ENCODE results near the gene CHMP3.

The CHMP3 gene

DNA sequence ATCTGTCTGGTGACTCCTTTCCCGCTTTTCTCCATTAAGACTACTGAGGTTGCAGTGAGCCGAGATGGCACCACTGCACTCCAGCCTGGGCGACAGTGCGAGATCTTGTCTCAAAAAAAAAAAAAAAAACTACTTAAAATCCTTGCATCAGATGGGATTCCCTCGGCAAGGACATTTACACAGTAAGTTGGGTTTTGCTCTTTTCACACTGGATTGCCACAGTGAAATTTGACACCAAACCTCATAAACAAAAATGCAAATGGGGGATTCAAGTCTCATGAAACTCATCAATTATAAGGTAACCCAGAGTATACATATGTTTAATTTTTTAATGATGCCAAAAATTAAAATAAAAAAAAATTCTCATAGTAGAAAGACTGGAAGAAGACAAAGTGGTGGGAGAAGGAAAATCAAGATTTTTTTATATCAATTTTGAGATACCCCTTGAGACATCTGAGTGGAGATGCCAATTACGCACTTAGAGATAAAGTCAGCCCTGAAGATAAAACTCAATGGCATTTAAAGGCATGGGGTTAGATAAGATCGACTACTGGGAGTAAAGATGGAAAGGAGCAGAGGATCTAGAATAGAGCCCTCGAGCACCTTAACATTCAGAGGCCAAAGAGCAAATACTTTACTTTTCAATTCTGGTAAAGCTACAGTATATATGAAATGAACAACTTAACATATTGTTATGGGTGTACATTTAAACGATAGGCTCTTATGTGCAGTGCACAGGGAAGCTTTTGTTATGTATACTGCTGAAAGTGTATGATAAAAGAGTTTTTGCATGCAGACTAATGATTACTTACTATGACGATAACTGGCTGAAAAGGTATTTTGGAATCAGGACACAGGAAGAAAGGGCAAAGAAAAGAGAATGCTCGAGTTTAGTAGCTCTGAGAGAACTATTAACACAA is 37.6 kb downstream of the CHMP3 start:
- no peak overlapping the region for H3K4me3 ChIP-seq (ENCODE audit: low read depth, low read length)
- no peak for TF ChIP-seq CTCF (IDR thresholded peaks at IDR 0.05; ENCODE audit: insufficient read depth, low read depth, low read length, missing control alignments)
- DNase-seq (ENCODE audit: low read depth), result no peak

DNA sequence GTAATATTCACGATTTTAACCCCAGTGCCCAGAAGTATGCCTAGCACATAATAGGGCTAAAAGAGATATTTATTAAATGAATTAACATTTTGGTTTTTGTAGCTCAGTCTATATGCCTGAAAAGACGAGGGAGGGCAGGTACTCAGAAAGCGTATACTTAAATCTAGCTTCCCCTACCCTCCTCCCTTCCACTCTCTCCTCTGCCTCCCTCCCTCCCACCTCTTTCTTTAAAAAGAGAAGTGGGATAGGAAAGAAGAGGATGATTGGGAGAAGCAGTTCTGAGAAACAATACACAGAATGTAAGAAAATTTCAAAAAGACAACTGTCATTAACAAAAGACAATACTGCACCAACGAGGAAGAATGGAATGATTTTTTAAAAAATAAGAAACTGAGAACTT is 39.8 kb downstream of the CHMP3 start:
- no peak overlapping the region for H3K4me3 ChIP-seq (ENCODE audit: low read depth, low read length)
- DNase-seq (ENCODE audit: low read depth), result no peak
- no peak for TF ChIP-seq CTCF (IDR thresholded peaks at IDR 0.05; ENCODE audit: insufficient read depth, low read depth, low read length, missing control alignments)

DNA sequence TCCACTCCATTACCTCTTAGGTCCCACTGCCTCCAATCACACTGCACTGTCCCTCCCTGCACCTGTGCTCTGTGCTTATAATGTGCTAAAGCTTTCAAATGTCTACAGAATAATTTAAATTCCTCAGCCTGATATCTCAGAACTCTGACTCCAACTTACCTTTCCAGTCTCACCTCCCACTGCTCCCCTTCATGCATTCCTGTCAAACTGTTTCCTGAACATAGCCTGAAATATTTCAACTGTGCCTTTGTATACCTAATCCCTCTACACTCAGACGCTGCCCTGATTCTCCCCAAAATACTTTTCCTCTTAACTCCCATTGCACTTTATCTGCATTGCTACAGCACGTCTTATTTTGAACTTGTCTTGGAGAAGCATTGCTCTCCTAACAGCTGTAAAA is 40.5 kb downstream of the CHMP3 start:
- no peak overlapping the region for H3K4me3 ChIP-seq (ENCODE audit: low read depth, low read length)
- DNase-seq (ENCODE audit: low read depth), result no peak
- no peak for TF ChIP-seq CTCF (IDR thresholded peaks at IDR 0.05; ENCODE audit: insufficient read depth, low read depth, low read length, missing control alignments)

DNA sequence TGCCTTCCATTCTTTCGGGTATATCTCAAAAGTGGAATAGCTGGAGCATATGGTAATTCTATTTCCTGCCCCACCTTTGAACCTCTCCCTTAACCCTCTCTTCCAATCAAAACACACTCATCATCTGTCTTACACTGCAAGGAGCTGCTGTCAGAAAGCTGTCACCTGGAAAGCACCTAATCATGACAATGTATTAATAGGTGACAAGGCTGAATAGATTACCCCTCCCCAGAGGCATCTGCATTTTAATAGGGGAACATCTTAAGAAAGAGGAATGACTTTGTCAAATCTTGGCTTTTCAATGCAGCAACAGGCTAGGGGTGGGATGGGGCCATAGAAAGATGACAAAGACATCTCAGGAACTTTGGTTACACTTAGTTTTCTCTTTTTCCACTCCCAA is 41.3 kb downstream of the CHMP3 start:
- no peak overlapping the region for H3K4me3 ChIP-seq (ENCODE audit: low read depth, low read length)
- no peak for TF ChIP-seq CTCF (IDR thresholded peaks at IDR 0.05; ENCODE audit: insufficient read depth, low read depth, low read length, missing control alignments)

DNA sequence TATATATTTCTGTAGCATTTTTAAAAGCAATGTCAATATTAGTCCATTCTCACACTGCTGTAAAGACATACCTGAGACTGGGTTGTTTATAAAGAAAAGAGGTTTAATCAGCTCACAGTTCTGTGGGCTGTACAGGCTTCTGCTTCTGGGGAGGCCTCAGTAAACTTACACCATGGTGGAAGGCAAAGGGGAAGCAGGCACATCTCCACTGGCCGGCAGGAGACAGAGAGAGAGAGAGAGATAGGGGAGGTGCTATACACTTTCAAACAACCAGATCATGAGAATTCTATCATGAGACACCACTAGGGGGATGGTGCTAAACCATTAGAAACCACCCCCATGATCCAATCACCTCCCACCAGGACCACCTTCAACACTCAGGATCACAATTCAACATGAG is 43.1 kb downstream of the CHMP3 start:
- no peak overlapping the region for H3K4me3 ChIP-seq (ENCODE audit: low read depth, low read length)
- no peak for TF ChIP-seq CTCF (IDR thresholded peaks at IDR 0.05; ENCODE audit: insufficient read depth, low read depth, low read length, missing control alignments)
- no peak for DNase-seq (ENCODE audit: low read depth)

More for the DNA sequence above, 41.3 kb downstream of the CHMP3 start:
- no peak for DNase-seq (ENCODE audit: low read depth)

- H3K4me3 ChIP-seq (ENCODE audit: low read depth, low read length), result no peak overlapping the region
- no peak for TF ChIP-seq CTCF (IDR thresholded peaks at IDR 0.05; ENCODE audit: insufficient read depth, low read depth, low read length, missing control alignments)
- DNase-seq (ENCODE audit: low read depth), result no peak
Measured at GRCh38 chr2:86519349-86519748, 43.9 kb downstream of the CHMP3 start.

GRCh38 chr2:86518481-86518880 is 44.8 kb downstream of the CHMP3 start:
- peak; percentile 12 for TF ChIP-seq CTCF (IDR thresholded peaks at IDR 0.05; ENCODE audit: insufficient read depth, low read depth, low read length, missing control alignments)
- H3K4me3 ChIP-seq (ENCODE audit: low read depth, low read length), result no peak overlapping the region
- DNase-seq (ENCODE audit: low read depth), result peak; percentile 15
